ENCODE results near the gene DNAJB2.
"Not testable (repeated sequence)": the region's sequence is repeated elsewhere in the genome, so short reads cannot be mapped to it uniquely, and the experiment has no call there.

DNAJB2 gene

DNA sequence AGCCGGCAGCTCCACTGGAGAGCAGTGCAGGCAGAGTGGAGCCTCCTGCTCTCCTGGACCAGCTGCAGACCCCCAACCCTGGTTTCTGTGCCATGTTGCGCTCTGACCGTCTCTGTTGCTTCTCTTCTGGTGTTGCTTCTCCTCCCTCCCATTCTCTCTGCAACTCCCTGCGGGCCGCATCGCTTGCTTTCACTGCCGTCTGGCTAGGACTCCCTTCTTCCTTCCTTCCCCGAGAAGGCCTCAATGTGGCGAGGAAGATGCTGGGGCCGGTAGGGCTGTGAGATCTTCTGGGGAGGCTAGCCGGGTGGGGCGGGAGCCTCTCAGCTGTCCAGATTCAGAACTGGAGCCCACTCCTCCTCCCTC, 6.2 kb downstream of the DNAJB2 start:
- no peak for DNase-seq (ENCODE audit: low spot score)

DNA sequence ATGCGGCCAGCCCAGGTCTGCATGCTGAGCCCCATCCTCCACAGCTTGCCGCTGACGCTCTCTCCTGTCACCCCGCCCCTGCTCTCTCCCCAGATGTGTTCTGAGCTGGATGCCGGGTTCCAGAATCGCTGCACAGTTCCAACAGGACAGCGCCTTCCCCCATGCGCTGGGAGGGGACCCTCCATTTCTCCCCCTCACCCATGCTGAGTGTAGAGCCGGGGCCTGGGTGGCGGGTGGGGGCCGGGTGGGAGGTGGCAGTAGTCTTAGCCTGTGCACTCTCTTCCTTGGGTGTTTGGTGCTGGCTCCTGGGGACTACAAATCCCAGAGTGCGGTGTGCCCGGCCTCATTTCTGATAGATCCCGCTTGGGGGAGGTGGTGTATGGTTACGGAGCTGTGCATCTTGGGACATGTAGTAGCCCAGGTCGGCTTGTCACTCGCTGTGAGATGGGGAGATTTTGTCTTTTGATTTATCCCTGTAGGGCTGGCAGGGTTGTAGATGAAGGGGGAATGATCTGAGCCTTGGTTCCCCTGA, 6.8 kb downstream of the DNAJB2 start:
- DNase-seq (ENCODE audit: low spot score): peak; percentile 50

DNA sequence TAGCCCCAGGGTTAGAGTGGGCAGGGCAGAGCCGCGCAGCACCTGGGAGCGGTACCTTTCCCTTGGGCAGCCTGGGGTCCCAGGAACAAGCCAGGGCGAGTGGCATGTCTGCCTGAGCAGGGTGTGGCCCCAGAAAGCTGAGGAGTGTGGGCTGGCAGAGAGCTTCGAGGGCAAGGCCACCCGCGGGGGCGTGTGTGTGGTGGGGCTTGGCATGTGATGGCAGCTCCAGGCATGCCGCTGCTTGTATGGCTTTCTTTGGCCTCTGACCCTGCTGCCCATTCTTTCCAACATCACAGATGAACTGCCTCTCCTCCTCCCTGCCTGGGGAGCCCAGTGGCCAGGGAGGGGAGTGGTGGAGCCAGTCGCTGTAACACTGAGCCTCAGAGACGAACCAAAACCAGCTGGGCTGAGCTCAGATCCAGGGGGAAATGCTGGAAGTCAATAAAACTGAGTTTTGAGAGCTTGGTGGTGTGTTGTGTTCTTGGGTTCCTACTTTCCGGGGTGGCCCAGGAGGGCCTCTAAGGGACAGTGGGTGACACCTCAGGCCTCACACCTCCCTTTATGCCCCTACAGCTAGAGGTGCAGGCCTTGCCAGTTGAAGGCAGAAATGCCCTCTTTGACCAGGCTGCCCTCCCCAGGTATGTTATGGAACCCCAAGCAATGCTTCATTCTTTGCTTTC, 7.4 kb downstream of the DNAJB2 start:
- peak; percentile 70 for DNase-seq (ENCODE audit: low spot score)

DNA sequence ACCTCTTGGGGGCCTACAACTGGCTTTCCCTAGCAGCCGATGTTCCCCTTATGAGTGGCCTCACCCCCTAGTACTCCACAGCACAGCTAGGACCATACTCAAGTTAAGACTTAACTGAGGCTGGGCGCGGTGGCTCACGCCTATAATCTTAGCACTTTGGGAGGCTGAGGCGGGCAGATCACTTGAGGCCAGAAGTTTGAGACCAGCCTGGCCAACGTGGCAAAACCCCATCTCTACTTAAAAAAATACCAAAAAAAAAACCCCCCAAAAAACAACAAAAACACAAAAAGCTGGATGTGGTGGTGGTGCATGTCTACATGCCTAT, 7.9 kb downstream of the DNAJB2 start:
- DNase-seq (ENCODE audit: low spot score): not testable (repeated sequence)

DNA sequence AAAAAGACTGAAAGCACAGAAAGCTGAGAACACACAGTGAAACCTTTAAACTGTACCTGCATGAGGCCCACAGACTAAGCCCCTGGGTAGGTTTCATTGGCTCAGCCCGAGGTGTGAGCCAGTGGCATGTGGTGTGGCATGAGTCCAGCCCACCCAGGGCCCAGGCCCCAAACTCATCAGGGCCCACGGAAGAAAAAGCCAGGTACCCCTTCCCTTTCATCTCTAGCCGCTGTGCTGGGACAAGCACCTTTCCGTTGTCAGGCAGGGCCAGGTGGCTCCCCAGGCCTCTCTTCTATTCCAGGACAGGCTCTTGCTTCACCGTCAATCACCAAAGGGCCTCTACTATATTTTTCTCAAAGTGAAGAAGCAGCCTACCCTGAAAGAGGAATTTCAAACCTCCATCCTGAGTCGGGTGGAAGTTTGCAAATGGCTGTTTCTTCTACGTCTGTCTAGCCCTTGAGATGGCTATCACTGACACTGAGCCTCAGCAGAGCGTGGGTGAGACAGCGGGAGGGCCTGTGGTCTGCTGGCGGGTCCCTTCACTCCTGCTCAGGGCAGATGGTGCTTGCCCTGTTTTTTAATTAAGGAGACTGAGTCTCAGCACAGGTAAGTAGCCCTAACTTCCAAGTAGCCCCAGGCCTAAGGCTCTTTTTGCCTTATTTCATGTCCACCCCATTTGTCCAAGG, 8.6 kb downstream of the DNAJB2 start:
- DNase-seq (ENCODE audit: low spot score): no peak

DNA sequence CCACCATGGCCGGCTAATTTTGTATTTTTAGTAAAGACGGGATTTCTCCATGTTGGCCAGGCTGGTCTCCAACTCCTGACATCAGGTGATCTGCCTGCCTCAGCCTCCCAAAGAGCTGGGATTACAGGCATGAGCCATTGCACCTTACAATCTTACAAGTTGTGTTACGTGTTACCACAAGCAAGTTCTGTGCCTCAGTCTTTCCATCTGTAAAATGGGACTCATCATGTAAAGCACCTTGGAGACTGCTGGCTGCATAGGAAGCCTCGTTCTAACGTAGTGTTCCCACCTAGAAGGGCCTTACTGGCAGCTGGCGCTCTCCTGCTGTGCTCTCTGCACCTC, 10.0 kb downstream of the DNAJB2 start:
- DNase-seq (ENCODE audit: low spot score): no peak

DNA sequence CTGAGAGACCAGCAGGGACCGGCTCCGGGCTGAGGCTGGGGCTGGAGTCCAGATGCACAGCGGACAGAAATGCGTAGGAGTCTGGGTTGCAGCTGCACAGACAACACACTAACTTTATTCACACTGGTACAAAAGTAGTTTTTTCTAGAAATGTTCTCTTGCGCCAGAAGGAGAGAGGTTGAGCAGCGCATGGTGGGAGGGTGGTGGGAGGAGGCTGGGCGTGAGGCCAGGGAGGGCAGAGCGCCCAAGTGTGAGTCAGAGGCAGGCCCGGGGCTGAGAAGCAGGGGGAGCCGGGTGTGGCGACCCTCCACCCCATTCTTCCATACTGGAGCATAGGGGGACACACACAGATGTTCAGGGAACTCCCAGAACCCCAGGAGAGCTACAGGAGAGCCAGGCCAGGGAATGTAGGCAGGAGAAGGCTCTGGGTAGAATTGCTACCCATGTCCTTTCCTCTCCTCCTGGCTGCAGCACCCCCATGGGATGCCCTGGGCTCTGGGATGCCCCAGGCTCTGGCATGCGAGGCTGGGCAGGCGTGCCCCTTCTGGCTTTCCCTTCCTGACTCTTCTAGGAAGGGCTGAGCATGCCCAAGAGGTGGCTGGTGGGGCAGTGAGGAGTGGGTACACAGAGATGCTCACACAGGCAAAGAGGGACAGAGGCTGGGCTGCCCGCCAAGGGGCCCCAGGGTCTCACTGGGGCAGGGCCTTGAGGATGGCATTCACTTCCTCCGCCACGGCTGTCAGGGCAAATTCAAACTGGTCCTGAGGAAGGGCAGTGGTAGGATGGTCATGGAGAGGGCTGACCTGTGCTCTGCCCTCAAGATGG, 10.6 kb downstream of the DNAJB2 start:
- DNase-seq (ENCODE audit: low spot score): peak; percentile 95

DNA sequence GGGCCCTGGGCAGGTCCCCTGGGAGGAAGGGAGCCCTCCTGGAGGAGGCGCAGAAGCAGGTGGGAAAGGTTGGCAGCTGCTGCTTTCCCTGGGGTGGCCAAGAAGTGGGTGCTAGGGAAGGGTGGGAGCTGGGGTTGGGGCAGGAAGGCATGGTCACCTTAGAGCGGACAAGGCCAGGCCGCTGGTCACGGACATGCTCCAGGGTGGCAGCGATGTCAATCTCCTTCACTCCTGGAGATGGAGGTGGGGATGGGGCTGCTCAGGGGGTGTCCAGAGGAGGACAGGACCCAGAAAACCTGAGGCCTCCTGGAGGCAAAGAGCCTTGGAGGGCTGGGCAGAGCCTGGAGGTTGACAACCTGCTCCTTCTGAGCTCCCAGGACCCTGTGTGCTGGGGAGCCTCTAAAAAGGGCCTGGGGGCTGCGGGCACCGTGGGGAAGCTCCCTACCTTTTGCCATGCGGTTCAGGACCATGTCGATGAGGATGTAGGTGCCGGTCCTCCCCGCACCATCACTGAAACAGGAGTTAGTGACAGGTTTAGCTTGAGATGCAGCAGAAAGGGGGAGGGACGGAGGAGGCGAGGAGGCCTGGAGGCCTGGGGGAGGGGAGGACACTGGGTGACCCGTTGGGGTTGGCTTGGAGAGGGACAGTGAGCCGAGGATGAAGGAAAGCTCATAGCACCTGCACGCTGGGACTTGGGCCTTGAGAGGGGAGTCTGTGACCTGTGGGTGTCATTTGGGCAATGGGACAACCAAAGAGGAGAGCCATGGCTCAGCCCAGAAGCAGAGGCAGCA, 11.4 kb downstream of the DNAJB2 start:
- no peak for DNase-seq (ENCODE audit: low spot score)

DNA sequence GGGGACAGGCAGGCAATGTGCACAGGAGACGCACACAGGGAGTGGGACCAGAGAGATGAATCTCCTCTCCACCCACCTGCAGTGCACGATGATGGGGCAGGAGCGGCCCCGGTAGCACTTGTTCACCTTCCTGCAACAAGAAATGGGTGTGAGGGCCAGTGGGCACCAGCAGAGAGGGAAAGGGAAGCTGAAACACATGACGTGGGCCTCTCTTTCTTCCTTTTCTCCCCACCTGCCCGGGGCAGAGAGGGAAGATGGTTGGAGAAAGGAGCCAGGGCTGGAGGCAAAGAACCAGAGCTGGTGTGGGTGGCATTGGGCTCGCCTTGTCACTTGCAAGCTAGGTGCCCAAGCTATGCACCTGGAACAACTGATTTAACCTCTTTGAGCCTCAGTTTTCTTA, 12.2 kb downstream of the DNAJB2 start:
- no peak for DNase-seq (ENCODE audit: low spot score)

DNA sequence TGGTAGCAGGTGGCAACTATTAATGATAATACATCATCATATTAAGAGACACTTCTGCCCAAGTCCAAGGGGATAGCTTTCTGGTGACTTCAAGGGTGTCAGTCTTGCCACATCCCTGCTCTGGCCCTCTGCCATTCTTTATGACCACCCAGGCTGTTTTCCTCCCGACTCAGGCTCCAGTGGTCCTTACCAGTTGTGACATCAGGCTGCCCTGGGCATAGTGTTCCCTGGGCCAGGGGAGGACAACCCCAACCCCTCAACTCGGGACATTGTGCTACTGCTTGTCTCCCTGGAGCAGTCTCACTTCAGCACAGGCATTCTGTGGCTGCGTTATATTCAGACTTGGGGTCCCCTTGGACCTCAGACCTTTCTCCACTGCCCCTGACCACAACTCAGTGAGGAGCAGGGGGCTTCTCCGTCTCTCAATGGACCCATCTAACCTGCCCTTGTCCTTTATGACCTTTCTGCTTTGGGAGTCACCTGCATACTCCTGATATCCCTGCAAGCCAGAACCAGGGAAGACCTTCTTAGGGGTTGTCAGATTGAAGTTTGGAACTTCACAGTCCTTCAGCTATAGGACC, 12.8 kb downstream of the DNAJB2 start:
- no peak for DNase-seq (ENCODE audit: low spot score)

DNA sequence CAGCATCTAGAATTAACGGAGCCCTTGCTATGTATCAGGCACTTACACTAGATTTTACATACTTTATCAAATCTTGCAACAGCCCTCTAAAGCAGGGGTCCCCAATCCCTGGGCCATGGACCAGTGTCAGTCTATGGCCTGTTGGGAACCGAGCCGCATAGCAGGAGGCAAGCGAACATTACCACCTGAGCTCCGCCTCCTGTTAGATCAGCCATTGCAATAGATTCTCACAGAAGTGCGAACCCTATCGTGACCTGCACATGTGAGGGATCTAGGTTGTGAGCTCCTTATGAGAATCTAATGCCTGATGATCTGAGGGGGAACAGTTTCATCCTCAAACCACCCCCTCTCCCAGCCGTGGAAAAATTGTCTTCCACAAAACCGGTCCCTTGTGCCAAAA, 13.4 kb downstream of the DNAJB2 start:
- no peak for DNase-seq (ENCODE audit: low spot score)

DNA sequence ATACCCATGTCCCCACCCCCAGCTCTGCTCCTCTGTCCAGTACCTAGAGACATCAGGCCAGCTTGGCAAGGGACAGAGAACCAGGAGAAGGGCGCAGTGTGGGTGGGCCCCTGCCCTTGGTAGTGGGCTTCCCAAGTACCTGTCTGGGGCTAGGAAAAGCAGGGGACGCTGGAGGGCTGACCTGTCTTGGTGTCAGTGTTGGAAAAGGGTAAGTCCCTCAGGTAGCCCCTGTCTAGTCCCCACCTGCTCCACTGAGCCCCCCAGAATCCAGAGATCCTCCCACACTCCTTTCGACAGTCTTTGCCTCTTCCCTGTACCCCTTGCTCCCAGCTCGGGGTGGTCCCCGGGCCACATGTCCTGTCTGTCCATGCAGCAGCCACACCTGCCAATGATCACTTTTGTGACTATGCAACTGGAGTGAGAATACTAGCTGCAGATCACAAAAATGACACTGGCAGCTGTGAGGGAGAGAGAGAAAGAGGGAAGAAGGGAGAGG, 14.6 kb downstream of the DNAJB2 start:
- DNase-seq (ENCODE audit: low spot score): no peak

DNA sequence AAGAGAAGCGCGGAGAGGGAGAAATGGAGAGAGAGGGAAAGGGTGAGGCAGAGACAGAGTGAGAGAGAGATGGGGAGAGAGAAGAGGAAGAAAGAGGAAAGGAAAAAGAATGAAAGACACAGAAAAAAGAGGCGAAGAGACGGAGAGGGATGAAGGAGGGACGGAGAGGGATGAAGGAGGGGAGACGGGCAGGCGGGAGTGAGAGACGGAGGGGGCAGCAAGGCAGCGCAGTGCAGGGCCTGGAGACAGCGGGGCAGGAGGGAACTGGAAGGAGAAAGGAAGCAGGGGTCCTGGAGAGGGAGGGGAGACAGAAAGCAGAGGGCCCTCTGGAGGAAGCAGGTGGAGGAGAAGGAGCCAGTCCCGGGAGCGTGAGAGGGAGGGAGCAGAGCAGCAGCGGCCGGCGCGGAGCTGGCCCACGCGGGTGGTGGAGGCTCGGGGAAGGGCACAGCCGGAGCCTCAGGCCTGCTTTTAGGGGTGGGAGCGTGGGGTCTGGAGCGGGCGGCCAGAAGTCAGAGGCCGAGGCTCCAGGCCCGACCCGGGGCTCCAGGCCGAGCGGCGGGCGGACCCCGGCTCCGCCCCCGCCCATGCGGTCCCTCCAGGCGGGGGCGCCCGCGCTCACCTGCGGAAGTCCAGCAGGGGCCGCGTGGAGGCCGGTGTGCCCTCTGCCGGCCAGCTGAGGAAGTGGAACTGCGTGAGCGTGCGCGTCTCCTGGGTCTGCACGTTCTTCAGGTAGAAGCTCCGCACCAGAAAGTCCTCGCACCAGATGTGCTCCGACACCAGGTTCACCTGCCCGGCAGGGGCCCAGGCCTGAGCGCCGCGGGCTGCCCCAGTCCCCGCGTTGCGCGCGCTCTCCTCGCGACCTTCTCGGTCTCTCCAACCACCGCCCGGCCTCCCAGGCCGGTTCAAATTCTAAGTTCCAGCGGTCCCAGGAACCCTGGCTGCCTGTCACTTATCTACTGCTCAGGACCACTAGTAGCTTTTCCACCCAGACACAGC, 15.5 kb downstream of the DNAJB2 start:
- DNase-seq (ENCODE audit: low spot score): peak; percentile 78

DNA sequence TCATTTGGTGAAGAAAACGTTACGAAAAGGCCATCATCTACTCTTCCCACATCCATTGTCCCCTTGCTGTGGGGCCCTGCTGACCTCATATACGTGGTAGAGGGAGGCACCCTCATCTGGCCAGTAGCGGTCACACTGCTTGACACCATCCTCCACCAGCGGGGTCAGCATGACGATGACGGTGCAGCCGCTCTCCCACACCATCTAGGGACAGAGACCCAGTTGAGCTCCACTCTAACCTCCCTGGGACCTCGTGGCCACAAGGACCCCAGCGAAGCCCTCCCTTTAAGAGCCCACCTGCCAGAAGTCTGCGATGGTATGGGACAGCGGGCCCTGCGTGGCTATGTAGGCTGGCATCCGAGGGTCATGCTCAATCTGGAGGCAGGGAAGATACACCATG, 17.0 kb downstream of the DNAJB2 start:
- DNase-seq (ENCODE audit: low spot score): no peak

DNA sequence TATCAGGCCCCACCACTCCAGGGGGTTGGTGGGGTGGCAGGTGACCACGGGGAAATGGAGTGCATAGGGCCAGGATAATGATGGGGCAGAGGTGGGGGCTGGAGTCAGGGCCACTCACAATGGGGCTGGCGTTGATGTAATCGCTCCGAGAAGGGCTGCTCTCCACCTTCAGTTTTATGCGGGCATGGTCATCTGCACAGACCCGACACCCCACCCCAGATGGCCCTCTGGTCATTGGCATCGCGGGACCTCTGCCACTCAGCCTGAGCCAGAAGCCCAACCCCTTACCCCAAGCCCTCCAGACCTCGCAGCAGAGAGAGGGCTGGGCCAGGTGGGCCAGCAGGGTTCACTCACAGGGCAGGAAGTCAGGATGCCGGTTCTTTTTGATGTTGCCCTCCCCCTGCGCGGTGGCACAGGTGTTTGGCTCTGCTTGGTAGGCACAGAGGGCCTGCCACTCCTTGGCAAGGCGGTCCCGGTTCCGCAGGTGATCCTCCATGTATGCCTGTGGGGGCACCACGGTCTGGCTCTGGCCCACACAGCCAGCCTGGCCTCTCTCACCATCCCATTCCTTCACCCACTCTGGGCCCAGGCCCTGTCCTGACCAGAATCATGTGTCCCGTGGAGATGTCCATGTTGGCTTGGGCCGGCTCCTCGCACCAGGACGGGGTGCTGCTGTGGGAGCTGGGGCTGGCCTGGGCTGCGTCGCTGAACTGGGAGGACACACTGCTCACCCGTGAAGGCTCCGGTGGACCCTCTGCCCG, 17.6 kb downstream of the DNAJB2 start:
- DNase-seq (ENCODE audit: low spot score): no peak

DNA sequence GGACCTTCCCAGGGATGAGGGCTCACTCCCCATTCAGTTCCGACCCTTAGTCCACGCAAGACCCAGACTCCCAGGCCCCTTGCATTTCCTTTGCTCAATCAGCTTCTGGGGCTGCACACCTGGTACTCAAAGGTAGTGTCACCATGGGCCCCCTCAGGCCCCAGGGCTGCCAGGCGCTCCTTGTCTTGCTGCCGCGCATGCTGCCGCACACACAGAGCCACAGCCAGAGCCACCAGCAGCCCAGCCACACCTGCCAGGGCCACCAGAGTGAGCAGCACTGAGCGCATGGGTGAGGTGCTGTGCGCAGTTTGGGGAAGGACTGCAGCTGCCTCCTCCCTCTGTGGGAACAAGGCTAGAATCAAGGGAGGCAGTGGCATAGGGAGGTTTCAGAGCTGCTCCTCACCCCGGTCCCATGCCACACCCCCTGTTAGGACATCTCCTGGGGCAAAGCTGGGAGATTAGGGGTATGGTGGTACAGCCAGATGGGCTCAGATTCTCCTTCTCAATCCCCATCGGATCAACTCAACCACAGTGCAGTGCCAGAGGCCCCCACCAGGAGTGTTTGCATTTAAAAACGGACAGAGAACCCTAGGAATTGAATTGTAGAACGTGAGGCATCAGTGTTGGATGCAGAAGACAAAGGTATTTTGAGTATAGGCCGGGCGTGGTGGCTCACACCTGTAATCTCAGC, 18.7 kb downstream of the DNAJB2 start:
- no peak for DNase-seq (ENCODE audit: low spot score)

DNA sequence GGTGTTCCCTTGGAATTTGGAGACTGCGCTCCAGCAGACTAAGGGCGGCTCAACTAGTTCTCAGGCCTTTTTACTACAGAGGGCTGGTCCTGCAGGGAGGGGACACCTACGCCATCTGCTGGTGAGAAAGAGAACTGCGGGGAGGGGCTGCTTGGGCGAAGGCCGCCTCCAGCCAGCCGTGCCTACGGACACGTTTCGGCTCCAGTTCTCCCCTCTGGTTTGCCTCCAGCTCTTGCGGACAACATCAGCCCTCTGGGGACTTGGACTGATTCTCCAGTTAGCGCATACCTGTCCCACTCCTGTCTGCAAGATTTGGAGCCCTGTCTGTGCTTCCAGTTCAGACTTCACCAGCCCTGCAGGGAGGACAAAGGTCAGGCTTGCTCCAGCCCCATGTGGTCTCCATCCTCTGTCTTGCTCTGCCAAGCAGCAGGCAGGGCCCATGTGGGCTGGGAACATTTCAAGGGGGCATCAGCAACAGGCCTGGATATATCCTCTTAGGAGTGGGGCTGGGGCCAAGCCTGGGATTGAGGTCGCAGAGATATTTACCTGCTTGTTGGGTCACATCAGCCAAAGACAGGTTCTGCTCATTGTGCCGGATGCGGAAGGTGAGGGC, 19.7 kb downstream of the DNAJB2 start:
- peak; percentile 80 for DNase-seq (ENCODE audit: low spot score)

DNA sequence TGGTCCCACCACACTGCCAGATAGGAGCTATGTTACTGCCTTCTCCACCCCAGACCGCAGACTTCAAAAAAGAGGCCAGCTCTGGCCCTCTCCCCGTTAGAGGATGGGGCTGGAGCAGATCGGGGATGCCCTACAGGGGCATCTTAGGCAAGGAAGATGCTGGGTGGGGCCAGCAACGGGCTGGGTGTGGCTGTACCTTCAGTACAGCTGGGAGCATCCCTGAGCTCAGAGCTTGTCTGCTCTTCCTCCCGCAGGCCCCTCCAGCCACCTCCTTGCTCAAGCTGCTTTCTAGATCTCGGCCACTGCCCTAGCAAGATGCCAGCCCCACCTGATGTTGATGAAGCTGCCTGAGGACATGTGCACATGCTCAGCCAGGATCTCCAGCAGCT, 20.2 kb downstream of the DNAJB2 start:
- no peak for DNase-seq (ENCODE audit: low spot score)

DNA sequence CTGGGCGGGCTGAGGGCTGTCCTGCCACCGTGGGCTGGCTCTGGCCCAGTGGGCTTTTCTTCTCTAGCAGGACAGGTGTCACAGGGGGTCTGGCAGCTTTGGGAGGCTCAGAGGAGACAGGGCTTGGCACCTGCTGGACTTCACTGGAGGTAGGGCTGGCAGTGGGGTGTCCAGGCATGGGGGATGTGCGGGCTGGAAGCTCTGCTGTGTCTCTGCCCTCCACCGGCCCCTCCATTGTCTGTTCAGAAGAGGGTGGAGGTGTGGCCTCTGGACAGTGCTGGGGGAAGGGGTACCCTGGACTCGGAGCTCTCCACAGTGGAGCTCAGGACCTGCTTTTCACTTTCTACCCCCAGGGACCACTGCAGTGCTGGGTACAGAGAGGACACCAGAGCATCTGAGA, 20.9 kb downstream of the DNAJB2 start:
- no peak for DNase-seq (ENCODE audit: low spot score)
